ENCODE measurements around the gene KCTD3.

DNA sequence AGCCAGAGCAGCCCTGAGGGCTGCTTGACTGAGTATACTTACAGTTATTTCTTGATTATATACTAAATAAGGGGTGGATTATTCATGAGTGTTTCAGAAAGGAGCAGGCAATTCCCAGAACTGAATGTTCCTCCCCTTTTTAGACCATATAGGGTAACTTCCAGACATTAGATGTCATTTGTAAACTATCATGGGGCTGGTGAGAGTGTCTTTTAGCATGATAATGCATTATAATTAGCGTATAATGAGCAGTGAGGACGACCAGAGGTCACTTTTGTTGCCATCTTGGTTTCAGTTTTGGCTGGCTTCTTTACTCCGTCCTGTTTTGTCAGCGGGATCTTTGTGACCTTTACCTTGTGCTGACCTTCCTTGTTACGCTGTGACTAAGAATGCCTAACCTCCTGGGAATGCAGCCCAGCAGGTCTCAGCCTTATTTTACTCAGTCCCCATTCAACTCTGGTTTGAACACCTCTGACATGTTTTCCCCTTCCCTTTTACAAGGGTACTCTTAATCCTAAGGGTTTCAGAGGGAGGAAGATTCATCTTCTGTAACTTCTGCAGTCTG is 16.2 kb downstream of the KCTD3 start:
- TF ChIP-seq, protein P1, sequence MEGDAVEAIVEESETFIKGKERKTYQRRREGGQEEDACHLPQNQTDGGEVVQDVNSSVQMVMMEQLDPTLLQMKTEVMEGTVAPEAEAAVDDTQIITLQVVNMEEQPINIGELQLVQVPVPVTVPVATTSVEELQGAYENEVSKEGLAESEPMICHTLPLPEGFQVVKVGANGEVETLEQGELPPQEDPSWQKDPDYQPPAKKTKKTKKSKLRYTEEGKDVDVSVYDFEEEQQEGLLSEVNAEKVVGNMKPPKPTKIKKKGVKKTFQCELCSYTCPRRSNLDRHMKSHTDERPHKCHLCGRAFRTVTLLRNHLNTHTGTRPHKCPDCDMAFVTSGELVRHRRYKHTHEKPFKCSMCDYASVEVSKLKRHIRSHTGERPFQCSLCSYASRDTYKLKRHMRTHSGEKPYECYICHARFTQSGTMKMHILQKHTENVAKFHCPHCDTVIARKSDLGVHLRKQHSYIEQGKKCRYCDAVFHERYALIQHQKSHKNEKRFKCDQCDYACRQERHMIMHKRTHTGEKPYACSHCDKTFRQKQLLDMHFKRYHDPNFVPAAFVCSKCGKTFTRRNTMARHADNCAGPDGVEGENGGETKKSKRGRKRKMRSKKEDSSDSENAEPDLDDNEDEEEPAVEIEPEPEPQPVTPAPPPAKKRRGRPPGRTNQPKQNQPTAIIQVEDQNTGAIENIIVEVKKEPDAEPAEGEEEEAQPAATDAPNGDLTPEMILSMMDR (IDR thresholded peaks at IDR 0.05 in 2 of 3, conservative IDR thresholded peaks at IDR 0.05 in 1 of 3; ENCODE audit: borderline replicate concordance in 1 of 3, insufficient read depth in 1 of 3, low read depth in 2 of 3, low read length in 2 of 3), result no peak
- TF ChIP-seq POLR2A (IDR thresholded peaks at IDR 0.05; ENCODE audit: borderline replicate concordance, extremely low read depth, insufficient read depth, insufficient read length) (no peak), ELF1 (IDR thresholded peaks at IDR 0.05; ENCODE audit: borderline replicate concordance, low read depth) (no peak)
